NCI-H345 (cell line): Measurements from ENCODE around the gene PTPRT.
A peak's percentile ranks its signal among the peaks of the same experiment; 100 is the strongest.

Experiments
- DNase-seq: peaks from one replicate; lab custom pipeline; 2025; lab: John Stamatoyannopoulos, UW

The PTPRT gene

DNA sequence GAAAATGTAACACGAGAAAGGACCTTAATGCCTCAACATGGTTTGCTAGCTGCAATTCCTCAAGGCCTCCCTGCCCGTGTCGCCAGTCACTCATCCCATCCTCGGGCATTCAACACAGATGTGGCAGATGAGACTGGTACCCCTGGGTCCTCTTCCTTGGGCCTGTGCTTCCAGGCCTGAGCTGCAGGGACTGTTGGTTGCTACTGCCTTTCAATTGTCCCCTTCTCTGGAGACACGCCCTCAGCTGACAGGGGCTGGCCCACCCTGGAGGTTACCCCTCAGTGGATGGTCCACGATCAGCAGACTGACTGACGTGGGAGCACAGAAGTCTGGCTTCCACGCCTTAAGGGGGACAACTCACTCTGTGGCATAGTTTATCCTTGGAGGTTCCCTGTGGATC, 1076.5 kb downstream of the PTPRT start:
- DNase-seq = no peak

DNA sequence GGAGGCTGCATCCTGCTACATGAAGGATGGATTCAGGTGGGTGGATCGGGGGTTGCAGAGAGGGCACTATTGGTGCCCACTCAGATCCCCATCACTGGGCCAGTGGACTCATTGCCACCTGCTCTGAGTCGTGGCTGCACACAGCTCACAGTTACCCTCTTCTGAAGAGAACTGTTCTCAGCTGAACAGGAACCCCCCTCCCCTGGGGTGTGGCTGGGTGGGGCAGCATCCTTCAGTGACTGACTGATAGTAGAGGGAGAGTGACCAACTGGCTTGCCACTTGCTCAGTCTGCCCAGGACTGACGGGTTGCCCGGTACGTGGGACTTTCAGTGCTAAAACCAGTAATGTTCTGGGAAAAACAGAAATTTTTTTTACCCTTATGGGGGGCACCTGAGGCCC, 1077.5 kb downstream of the PTPRT start:
- DNase-seq = no peak

DNA sequence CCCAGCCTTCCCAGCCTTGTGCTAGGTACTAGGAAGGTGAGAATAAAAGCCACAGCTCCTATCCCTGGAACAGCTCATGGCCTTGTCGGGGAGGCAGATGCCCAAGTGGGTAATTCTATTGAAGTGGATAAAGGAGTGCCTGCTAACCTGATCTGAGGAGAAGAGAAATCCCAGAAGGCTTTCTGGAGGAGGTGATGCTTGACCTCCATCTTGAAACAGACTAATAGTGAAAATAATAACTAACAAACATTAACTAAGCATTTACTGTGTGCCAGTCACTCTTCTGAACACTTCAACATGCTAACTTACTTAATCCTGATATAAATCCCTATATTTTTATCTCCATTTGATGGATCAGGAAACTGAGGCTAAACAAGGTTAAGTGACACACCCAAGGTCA, 1078.4 kb downstream of the PTPRT start:
- DNase-seq = no peak

DNA sequence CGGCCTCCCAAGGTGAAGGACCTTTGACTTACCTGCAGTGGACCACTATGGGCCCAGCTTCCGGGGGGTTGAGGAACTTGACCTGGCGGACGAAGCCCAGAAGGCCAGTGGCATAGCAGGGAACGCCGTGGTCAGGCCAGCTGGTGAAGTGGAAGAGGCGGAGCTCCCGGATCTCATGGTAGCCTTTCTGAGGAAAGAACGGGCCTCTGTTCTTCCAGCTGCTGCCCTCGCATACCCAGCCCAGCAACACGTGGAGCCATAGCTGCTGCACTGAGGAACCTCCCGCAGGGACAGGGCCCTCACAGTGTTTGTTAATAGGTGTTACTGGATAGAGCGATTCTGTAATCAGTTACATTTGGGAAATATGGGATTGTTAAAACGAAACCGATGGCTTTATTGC, 1079.4 kb downstream of the PTPRT start:
- DNase-seq = no peak

DNA sequence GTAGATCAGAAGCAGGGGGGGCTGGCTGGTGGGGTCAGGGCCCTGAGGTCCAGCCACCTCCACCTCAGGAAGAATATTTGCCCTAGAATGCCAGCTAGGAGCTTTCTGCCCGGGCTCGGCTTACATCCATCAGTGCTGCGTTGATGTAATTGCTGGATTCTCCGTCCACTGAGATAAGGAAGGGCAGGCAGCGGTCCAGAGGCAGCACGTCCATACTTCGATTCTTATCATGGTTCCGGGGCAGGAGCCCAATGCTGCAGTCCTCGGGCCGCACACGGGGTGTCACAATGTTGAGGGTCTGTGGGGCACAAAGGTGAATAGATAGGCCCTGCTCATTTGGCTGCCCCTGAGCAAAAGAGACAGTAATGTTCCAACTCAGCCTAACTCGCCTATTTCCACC, 1087.7 kb downstream of the PTPRT start:
- no peak for DNase-seq

DNA sequence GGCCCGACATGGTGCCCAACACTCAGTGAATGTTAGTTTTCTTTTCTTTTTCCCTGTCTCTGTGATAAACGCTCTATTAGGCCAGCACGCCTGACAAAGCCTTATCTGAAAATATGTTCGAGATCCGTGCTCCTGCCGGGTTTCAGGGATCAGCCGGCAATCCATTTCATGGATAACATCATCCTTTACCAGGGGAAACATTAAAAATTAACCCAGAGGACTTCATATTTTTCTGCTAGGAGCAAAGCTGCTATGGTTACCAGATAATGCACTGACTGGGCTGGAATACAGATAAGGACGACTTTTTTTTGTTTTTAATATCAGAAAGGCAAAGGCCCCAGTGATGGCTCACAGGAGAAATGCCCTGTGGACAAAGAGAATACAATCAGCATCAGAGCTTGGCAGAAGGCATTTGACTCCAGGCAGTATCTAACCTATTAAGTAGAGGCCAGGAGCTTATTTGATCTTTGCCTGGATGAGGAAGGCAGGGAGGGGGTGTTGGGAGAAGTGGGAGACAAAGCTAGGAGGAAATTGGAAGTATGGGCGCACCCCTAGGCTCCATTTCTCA, 1089.5 kb downstream of the PTPRT start:
- no peak for DNase-seq

DNA sequence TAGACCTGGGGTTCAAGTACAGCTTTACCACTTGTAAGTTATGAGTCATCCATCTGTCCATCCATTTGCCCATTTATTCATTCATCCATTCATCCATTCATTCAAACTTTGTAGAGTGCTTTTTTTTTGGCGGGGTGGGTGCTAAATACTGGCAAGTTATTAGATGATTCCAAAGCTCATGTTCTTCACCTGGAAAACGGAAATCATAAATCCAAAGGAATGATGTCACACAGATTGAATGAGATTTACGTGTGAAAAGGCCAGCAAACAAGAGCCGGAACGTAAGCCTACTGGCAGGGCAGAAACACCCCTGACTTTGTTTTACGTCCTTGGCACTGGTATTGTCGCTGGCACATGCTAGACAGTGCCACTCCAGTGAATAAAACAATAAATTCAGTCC, 1090.6 kb downstream of the PTPRT start:
- DNase-seq = peak; percentile 62

DNA sequence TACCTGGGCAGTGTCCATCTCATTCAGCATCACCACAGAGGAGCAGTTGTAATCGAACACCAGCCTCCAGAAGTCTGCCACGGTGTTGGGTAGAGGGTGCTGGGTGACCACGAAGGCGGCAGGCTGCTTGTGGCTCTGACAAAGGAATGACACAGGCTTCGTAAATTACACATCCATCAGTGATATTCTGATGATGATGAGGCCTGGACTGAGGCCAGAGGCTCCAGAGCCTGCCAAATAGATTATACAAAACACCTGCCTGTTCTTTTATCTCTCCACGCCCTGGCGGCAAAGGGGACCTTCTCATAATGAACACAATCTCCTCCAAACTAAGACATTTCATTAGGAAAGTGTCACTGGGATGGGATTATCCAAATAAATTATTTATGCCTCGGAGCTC, 1091.3 kb downstream of the PTPRT start:
- peak; percentile 80 for DNase-seq

DNA sequence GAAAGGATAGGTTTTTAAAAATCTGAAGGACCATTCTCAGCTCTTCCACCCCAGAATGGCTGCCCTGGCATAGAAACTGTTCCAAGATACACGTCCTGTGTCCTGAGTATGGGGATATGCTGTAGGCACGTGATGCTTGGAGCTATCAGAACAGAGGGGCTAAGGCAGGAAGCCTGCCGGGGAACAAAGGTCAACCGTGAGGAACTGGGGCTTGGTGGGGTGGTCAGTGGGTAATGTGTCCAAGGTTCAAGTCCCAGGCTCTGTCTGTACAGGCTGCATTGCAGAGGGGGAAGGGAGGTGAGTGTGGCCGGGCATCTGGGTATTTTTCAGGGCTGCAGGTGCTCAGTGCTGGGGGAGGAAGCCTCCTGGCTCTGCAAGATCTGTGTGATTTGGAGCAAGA, 1092.0 kb downstream of the PTPRT start:
- no peak for DNase-seq

DNA sequence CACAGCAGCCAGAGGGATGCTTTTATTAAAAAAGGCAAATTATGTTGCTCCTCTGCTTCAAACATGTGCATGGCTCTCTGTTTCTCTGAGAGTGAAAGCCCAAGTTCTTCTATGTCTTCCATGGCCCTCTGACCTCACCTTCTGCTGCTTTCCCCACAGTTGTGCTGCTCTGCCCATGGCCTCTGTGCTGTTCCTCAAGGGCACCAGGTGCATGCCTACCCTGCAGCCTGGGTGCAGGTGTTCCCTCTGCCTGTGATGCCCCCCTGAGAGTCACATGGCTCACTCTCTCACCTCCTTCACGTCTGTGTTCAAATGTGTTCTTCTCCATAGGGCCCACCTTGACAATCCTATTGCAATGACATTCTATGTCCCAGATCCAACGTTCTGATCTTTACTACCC, 1094.5 kb downstream of the PTPRT start:
- peak; percentile 20 for DNase-seq

DNA sequence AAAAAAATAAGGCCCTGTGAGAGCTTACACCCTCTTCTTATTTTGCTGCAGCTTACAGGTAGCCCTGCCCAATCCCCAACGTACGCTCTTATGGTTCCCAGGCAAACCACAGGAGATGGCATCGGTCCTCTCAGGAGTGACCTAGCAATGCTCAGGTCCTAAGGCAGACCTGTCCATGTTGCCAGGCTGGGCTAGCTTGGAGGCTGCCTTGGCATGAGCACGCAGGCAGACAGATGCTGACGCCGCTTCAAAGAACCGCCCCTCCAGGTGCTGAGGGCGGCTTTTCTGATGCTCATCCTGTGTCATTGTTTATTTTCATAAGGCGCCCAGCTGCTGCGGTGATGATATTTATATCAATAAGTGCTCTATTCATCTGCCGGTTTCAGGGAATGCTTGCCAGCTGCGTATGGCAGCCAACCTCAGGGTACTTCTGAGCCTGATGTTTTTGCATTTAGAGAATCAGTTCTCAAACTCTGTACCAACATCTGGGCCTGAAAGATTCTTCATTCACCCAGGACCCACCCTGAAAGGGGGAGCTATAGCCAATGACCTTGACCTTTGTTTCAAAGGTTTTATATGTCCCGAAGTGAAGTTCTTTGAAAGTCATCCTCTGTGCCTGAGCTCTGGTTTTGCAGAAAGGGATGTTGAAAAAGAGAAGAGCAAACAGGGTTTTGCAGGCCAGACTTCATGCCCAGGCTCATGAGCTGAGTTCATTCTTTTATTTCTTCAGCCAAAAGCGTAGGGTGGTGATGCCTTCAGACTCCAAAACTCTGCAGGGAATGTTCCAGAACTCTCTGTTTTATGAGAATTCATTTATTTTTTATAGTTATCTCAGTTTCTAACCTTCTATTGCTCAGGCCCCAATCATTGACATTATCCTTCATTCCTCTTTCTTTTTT, 1095.9 kb downstream of the PTPRT start:
- DNase-seq = peak; percentile 64

DNA sequence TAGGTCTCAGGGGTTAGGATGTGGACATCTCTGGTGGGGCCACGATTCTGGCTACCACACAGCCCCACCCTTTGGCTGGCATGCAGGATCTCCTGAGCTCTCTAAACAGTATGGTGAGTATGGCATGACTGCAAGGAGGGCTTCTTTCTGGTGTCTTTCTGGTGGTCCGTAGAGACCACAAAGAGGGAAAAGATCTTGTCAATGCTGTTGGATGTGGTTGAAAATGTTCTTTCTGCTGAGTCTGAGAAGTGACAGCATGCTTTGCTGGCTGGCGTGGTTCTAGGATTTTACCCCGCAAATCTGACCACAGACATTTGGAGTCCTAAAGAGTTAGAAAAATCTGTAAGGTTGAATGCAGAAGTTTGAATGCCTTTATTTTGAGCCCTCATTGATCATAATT, 1096.7 kb downstream of the PTPRT start:
- no peak for DNase-seq

DNA sequence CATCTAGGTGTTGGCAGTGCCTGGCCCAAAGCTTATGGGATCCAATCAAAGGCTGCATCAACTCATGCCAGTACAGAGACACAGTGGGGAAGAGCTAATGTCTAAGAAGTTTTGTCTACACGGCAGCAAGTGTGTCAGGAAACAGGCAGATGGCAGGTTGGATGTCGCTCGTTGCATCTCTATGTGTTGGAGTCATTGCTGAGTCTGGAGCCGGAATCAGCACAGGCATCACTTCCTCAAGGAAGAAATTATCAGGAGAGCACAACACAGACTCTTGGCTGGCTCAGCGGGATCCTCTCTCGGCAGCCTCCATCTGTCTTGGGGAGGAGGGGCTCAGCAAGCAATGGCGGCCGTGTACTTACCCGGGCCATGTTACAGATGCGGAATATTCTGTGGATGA, 1104.3 kb downstream of the PTPRT start:
- DNase-seq = no peak

DNA sequence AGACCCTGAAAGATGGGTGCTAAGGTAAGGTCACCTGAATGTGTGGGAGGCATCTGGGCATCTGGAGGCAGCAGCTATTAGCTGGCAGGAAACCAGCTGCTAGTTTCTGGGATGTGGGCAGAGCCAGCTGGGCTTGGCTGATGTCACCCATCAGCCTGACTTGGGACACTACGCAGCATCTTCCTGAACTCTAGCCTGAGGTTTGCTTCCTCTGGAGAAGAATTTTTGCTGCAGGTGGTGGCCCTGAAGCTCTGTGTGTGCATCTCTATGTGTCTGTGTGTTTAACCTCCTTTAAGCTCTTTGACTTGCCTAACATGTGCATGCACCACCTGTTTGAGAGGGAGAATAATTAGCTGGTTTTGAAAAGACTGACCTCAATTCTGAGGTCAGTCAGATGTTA, 1106.4 kb downstream of the PTPRT start:
- DNase-seq = no peak

DNA sequence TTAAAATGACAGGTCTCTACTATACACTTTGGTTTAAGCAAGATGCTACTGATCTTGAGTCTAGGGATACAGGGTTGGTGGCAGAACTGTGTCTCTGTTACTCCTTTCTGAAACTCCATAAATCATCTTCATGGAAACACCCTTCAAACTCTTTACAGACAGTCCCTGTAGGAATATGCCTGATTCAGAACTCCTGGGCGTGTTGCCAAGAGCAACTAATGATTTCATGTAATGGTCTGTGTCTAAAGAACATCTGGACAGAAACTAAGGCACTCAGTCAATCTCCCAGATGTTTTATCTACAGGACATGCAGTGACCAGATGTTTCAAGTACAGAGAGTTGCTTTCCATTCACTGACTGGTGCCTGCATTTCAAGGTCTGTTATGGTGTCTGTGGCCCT, 1107.1 kb downstream of the PTPRT start:
- DNase-seq = no peak

DNA sequence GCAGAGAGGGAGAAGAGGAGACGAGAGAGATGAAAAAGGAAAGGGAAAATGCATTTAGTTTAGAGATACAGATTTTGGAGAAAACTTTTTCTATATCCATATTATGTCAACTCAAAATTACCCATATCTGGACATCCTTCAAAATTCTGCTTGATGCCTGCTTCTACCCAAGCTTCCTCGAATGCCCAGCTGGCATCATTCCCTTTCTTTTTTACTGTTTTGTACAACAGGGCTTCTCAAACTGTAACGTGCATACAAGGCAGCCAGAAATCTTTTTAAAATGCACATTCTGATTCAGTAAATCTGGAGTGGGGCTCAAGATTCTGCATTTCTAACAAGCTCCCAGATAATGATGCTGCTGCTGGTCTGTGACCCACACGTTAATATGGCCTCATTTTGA, 1108.8 kb downstream of the PTPRT start:
- no peak for DNase-seq

DNA sequence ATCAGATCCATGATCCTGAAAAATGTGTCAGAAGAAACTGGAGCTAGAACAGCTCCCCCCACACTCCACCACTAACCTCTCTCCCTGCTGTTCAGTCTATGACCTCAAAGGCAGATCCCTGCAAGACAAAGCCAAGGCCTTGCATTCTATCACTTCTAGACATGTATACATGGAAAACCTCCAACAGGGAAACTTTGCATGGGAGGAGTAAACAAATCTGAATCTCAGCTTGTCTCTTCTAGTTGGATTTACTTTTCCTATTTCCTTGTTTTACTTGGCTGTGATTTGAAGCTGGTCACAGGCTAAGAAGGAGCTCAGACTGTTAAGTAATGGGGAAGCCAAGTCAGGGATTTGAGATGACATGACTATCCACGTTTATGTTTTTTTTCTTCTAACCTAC, 1114.8 kb downstream of the PTPRT start:
- no peak for DNase-seq

DNA sequence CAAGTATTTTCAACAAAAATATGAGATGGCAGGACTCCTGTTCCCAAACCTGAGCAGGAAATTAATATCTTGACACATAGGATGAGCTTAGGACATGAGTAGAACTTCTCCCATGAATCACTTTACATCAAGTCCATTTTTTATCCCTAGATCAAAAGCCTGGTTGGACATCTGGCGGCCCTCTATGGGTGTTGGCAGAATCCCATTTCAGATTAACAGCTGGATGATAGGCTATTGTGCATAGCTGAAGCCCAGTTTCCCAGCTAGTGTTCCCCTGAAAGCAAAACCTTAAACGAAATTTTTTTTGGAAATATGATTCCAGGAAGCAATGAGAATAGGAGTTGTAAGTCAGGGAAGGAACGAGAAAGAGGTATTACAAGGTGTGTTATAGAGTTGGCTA, 1122.1 kb downstream of the PTPRT start:
- DNase-seq = no peak

DNA sequence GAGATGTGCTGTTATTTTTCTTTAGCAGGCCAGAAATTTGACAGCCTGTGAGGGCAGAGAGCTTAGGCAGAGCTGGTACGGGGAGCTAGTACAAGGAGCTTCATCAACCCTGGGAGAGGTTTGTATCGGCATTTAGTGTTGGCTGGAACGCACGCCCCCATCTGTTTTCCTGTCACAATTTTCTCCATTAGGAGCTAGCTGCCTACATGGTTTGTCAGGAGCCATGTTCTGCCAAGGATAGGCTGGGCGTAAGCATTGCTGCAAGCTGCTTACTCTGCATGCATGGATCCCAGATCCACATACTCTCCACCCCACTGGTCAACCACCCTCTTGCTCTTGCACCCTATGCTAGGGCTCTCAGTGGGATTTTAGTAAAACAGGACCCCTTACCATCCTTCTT, 1122.5 kb downstream of the PTPRT start:
- DNase-seq = no peak

DNA sequence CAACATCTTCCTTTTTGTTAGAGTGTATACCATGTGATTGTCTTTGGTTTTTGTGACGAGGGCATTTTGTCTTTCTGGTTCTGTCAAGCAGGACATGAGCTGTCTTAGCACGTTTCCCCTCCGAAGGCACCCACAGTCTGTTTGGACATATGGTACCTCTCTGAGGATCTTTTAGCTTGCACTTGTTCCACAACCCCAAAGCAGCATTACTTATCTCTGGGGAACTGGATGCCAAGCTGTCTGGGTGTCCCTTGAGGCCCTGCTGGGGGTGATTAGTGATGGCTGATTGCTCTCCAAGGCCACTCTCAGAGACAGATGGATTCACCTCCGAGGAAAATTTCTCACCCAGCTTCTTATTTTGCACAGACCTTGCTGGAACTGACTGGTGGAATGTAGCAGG, 1126.6 kb downstream of the PTPRT start:
- DNase-seq = no peak

DNA sequence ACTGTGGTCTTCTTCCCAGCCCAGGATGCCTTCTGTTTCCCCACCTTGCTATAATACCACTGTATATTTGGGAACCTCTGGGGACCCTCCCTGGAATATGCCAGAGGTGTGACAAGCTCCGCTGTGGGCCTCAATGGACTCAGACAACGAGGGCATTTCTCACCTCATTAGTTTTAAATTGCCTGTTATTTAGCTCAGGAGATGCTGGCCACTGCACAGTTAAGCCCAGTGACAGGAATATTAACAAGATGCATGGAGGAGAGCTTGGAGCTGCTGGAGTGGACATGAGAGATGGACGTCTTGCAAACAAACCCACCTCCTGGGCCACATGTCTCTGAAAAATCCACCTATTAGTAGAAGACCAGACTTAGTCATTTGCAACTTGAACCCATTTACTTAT, 1136.4 kb downstream of the PTPRT start:
- DNase-seq = no peak

DNA sequence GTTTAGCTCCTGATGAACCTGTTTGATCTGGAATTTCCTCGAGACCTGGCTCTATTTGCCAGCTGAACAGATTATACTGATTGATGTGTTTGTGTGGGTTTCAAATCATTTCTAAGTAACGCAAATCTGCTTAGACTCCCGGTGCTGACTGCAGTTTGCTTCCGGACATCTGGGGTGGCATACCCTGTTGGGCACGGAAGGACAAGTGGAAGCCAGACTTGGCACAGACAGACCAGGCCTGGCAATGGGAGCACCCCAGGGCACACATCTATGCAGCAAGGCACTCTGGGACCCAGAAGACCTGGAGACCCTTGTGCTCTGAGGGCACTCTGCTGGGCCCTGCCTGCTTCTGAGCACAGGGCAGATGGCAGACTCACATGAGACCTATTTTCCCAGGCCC, 1137.8 kb downstream of the PTPRT start:
- no peak for DNase-seq

DNA sequence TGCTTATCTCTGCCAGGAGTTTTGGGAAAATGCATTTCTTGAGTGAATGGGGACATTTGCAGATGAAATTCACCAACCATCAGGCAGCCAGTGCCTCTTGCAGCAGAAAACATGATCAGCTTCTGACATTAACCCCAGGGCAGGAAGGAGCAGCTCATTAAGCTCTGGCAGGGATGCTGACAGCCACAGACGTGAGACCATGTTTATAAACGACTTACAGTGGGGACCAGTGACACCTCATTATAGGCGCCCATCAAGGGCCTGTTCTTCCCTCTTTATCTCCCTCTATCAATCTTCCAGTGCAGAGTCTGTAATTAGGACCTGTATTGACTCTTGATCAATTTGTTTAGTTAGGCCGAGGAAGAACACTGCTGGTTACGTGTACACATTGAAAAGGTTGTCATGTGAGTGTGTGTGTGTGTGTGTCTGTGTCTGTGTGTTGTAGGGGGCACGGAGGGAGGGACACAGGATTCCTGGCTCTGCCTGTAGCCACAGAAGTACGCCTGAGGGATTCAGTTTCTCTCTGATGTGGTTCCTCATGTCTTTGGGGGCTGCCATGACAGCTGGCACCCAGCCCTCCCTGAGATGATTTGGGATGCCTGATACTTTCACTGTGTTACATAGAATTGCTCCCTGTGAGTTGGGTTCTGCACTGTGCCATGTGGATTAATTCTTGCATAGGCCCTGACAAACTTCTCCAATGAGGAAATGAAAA, 1143.2 kb downstream of the PTPRT start:
- no peak for DNase-seq
